ENCODE results near the gene KIAA1328.

The KIAA1328 gene

GRCh38 chr18:37182340-37183135 lies 353.6 kb downstream of the KIAA1328 start:
- no peak overlapping the region for H3K4me3 ChIP-seq (ENCODE audit: control insufficient read depth, low read depth, low read length)
- no peak for TF ChIP-seq CTCF (IDR thresholded peaks at IDR 0.05; ENCODE audit: control insufficient read depth, insufficient read depth, low read depth, low read length, missing control alignments)
- no peak for DNase-seq (ENCODE audit: low read depth)

- no peak overlapping the region for H3K4me3 ChIP-seq (ENCODE audit: control insufficient read depth, low read depth, low read length)
- no peak for TF ChIP-seq CTCF (IDR thresholded peaks at IDR 0.05; ENCODE audit: control insufficient read depth, insufficient read depth, low read depth, low read length, missing control alignments)
- DNase-seq (ENCODE audit: low read depth) = no peak
Measured at GRCh38 chr18:37184209-37184868, 355.4 kb downstream of the KIAA1328 start.

GRCh38 chr18:37188016-37188791 lies 359.3 kb downstream of the KIAA1328 start:
- H3K4me3 ChIP-seq (ENCODE audit: control insufficient read depth, low read depth, low read length) = no peak overlapping the region
- TF ChIP-seq CTCF (IDR thresholded peaks at IDR 0.05; ENCODE audit: control insufficient read depth, insufficient read depth, low read depth, low read length, missing control alignments) = no peak
- no peak for DNase-seq (ENCODE audit: low read depth)

GRCh38 chr18:37199741-37200140 lies 370.8 kb downstream of the KIAA1328 start:
- no peak for DNase-seq (ENCODE audit: low read depth)
- no peak for TF ChIP-seq CTCF (IDR thresholded peaks at IDR 0.05; ENCODE audit: control insufficient read depth, insufficient read depth, low read depth, low read length, missing control alignments)
- no peak overlapping the region for H3K4me3 ChIP-seq (ENCODE audit: control insufficient read depth, low read depth, low read length)

- DNase-seq (ENCODE audit: low read depth) = no peak
- H3K4me3 ChIP-seq (ENCODE audit: control insufficient read depth, low read depth, low read length) = no peak overlapping the region
- TF ChIP-seq CTCF (IDR thresholded peaks at IDR 0.05; ENCODE audit: control insufficient read depth, insufficient read depth, low read depth, low read length, missing control alignments) = no peak
Measured at GRCh38 chr18:37207343-37207742, 378.4 kb downstream of the KIAA1328 start.

GRCh38 chr18:37210781-37211180 lies 381.9 kb downstream of the KIAA1328 start:
- TF ChIP-seq CTCF (IDR thresholded peaks at IDR 0.05; ENCODE audit: control insufficient read depth, insufficient read depth, low read depth, low read length, missing control alignments) = no peak
- no peak for DNase-seq (ENCODE audit: low read depth)
- no peak overlapping the region for H3K4me3 ChIP-seq (ENCODE audit: control insufficient read depth, low read depth, low read length)
